ENCODE results near the gene ZDHHC16. TPM values are rescaled to one million over a fixed set of nuclear protein-coding genes. Genes with fewer than 3 reads are reported as not detected.
"Not testable (repeated sequence)": the region's sequence is repeated elsewhere in the genome, so short reads cannot be mapped to it uniquely, and the experiment has no call there.

Gene ZDHHC16
- total and polyA plus RNA-seq, 7 donors = 19.7 to 44.9 (median 23.3) TPM

DNA sequence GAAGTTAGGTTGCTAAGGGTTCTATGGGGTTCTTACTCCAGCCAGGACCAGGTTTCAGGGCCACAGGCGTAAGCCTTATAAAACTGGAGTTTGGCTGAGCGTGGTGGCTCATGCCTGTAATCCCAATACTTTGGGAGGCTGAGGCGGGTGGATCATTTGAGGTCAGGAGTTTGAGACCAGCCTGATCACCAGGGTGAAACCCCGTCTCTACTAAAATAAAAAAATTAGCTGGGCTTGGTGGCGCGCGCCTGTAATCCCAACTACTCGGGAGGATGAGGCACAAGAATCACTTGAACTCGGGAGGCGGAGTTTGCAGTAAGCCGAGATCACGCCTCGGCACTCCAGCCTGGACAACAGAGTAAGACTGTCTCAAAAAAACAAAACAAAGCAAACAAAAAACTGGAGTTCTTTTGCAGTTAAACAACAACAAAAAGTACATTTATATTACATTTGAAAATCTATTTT, 44.5 kb upstream of the ZDHHC16 start:
- WGBS, 3 donors = 64 to 65% (median 65%) methylated on average over 13 of the region's 13 CpGs
- TF ChIP-seq CTCF (IDR thresholded peaks at IDR 0.05) = no peak

DNA sequence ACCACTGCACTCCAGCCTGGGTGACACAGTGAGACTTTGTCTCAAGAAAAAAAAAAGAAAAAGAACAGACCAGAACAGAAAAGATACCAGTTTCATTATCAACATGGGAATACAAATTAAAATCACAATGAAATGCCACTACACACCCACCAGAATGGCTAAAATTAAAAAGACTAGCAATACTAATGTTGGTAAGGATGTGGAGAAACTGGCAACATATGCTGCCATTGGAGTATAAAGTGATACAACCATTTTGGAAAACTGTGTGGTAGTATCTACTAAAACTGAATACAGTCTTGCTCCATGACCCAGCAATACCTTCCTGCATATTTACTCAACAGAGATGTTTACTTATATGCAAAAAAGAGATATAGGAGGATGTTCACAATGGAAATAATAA, 41.9 kb upstream of the ZDHHC16 start:
- DNase-seq (no peak), ATAC-seq (no peak)
- H3K9me3 ChIP-seq = no peaks in the 10 kb centered on the region
- H3K27ac ChIP-seq = no peak overlapping the region
- H3K27me3 ChIP-seq (ENCODE audit: insufficient read depth in 3 of 3, low read length in 2 of 3) = no peaks in the 10 kb centered on the region
- intact Hi-C loops (cut with DNase I) = loop anchor here in 1 of 2 donors (10.0 kb wide), 1 partner anchor 211 kb away; no protein-coding TSS in a partner anchor
- peaks cover 0 to 6% of the 10 kb centered on the region in 2 donors for H3K36me3 ChIP-seq (ENCODE audit: insufficient read depth in 1 of 2, low read depth in 1 of 2)
- no peak overlapping the region for H3K4me3 ChIP-seq
- H3K4me1 ChIP-seq = peaks cover 14% of the 10 kb centered on the region
- TF ChIP-seq CTCF (IDR thresholded peaks at IDR 0.05) = no peak

More for the DNA sequence above, 44.5 kb upstream of the ZDHHC16 start:
- Histone ChIP-seq H3K9me3 (no peaks in the 10 kb centered on the region), H3K4me1 (peaks cover 14% of the 10 kb centered on the region), H3K27me3 (ENCODE audit: insufficient read depth in 3 of 3, low read length in 2 of 3) (no peaks in the 10 kb centered on the region), H3K4me3 (peak overlapping the region; percentile 96), H3K27ac (peak overlapping the region; percentile 97), H3K36me3 (ENCODE audit: insufficient read depth in 1 of 2, low read depth in 1 of 2) (peaks cover 0 to 27% of the 10 kb centered on the region in 2 donors)
- ATAC-seq (no peak), DNase-seq (no peak)
- intact Hi-C loops (cut with DNase I) = loop anchor here in 1 of 2 donors (10.0 kb wide), 1 partner anchor 213 kb away; no protein-coding TSS in a partner anchor

GRCh38 chr10:97406064-97406463, 39.9 kb upstream of the ZDHHC16 start:
- Histone ChIP-seq H3K4me3 (no peak overlapping the region), H3K9me3 (no peaks in the 10 kb centered on the region), H3K4me1 (no peaks in the 10 kb centered on the region), H3K27ac (no peak overlapping the region), H3K36me3 (ENCODE audit: insufficient read depth in 1 of 2, low read depth in 1 of 2) (no peaks in the 10 kb centered on the region), H3K27me3 (ENCODE audit: insufficient read depth in 3 of 3, low read length in 2 of 3) (no peaks in the 10 kb centered on the region)
- TF ChIP-seq CTCF (IDR thresholded peaks at IDR 0.05) = no peak
- intact Hi-C loops (cut with DNase I) = loop anchor here in 1 of 2 donors (10.0 kb wide), 1 partner anchor 209 kb away; no protein-coding TSS in a partner anchor
- no peak for DNase-seq
- no peak for ATAC-seq
- 73 to 88% (median 75%) methylated on average over 3 of the region's 3 CpGs for WGBS, 3 donors

- ATAC-seq = peak in 1 of 4 donors; percentile 11
- not testable (repeated sequence) for H3K9me3 ChIP-seq; DNase-seq; H3K4me3 ChIP-seq; H3K4me1 ChIP-seq; H3K36me3 ChIP-seq (ENCODE audit: insufficient read depth in 1 of 2, low read depth in 1 of 2); H3K27ac ChIP-seq; H3K27me3 ChIP-seq (ENCODE audit: insufficient read depth in 3 of 3, low read length in 2 of 3)
- intact Hi-C loops (cut with DNase I) = loop anchor here in 1 of 2 donors (10.0 kb wide), 1 partner anchor 208 kb away; no protein-coding TSS in a partner anchor
- WGBS, 3 donors = 84 to 92% (median 90%) methylated on average over 7 of the region's 7 CpGs
Measured at GRCh38 chr10:97406483-97406882, 39.5 kb upstream of the ZDHHC16 start.

DNA sequence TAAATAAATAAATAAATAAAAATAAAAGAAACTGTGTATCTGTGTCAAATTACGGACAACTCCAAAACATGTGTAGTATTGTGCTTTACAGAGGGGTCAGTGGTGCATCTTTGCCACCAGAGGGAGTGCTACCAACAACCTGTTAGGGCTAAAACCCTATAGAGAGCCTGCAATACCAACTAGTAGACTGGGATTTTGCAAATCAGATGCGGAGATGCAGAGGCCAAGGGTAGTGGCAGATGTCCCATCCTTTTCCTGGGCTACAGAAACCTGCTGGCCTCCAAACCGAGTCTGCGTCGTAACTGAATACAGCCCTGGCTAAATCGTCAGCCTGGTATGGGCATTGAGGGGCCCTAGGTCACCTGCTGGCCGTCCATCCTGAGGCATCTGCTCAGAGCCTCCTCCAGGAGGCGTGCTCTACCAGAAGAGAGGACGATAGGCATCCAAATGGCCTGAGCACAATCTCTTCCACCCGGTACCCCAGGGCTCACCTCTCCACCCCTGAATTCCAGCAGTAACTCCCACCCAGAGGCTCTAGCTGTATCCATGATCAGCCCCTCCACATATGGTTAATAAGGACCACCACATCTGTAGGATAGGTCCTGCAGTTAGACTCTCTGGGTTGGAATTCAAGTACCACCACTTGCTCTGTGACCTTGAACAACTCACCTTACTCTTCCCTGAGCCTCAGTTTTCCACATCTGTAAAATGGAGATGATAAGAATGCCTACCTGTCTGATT, 38.6 kb upstream of the ZDHHC16 start:
- peak; percentile 82 to 93 (median 88) for ATAC-seq
- Histone ChIP-seq H3K27me3 (ENCODE audit: insufficient read depth in 3 of 3, low read length in 2 of 3) (no peaks in the 10 kb centered on the region), H3K36me3 (ENCODE audit: insufficient read depth in 1 of 2, low read depth in 1 of 2) (no peaks in the 10 kb centered on the region), H3K27ac (no peak overlapping the region), H3K9me3 (no peaks in the 10 kb centered on the region), H3K4me3 (peak overlapping the region; percentile 27), H3K4me1 (no peaks in the 10 kb centered on the region)
- DNase-seq = no peak
- WGBS, 3 donors = 3 to 4% (median 3%) methylated on average over 10 of the region's 10 CpGs
- peak; percentile 75 for TF ChIP-seq CTCF (IDR thresholded peaks at IDR 0.05)
- intact Hi-C loops (cut with DNase I) = loop anchor here in 1 of 2 donors (10.0 kb wide), 1 partner anchor 207 kb away; no protein-coding TSS in a partner anchor

All from psoas muscle (tissue), 8 donors.